HL-60 (cell line): Measurements from ENCODE around the gene RANGRF.

Source experiments
- DNase-seq, 2 experiments: peaks; one replicate each; pipeline ENCODE4 v3.0.0-alpha.2; 2010 to 2020; ENCODE audit warnings: low read depth in 1 of 2, low spot score in 1 of 2
- H3K27ac ChIP-seq: fragments of 250-450 bp; sonication (Bioruptor Pico); replicated peaks from 2 replicates; pipeline ENCODE4 v1.5.1; 2020; ENCODE audit warnings: mild to moderate bottlenecking, moderate library complexity
- H3K27me3 ChIP-seq: fragments of 250-450 bp; sonication (Bioruptor Pico); 2 replicates; pipeline ENCODE4 v1.5.1; 2021; ENCODE audit warnings: mild to moderate bottlenecking, moderate library complexity; ENCODE audit not compliant: insufficient read depth, poor library complexity, severe bottlenecking
- H3K4me3 ChIP-seq: replicated peaks from 2 replicates; pipeline ENCODE4 v1.5.1; 2011; ENCODE audit warnings: mild to moderate bottlenecking, control low read depth, low read length; ENCODE audit not compliant: insufficient read depth
- GABPA ChIP-seq: IDR thresholded peaks from 2 replicates; pipeline ENCODE4 v1.6.1; 2012; ENCODE audit warnings: low read depth
- POLR2AphosphoS5 ChIP-seq: IDR thresholded peaks from 2 replicates; pipeline ENCODE4 v1.6.1; 2012; ENCODE audit warnings: low read depth
- REST ChIP-seq: IDR thresholded peaks from 2 replicates; pipeline ENCODE4 v1.6.1; 2012; ENCODE audit warnings: low read depth; ENCODE audit not compliant: insufficient replicate concordance
- SPI1 ChIP-seq: IDR thresholded peaks from 2 replicates; pipeline ENCODE4 v1.6.1; 2012; ENCODE audit warnings: low read depth, mild to moderate bottlenecking, borderline replicate concordance
- TF ChIP-seq, protein P1 (sequence below): IDR thresholded peaks from one replicate; pipeline ENCODE4 v1.5.1; 2011; ENCODE audit warnings: low read length, control low read depth, inconsistent platforms; ENCODE audit not compliant: insufficient read depth

RANGRF gene

GRCh38 chr17:8320262-8320661, 31.8 kb downstream of the RANGRF start:
- no peak for DNase-seq
- no peak overlapping the region for H3K4me3 ChIP-seq
- TF ChIP-seq REST = no peak

DNA sequence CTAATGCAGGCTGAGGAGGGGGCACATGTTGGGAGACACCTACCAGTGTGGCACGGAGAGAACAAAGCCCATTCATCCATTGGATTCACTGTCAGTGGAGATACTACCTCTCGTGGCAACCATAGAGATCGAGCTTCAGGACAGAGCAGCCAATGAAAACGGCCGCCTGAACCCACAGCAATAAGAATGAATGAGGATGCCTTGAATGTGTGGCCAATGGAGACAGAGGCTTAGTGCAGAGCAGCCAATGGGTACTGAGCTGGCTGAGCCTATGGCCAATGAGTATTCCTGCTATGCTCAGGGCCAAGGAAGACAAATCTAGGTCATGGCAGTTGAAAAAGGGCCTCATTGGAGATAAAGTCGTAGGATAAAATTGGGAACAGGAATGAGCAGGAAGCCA, 32.5 kb downstream of the RANGRF start:
- TF ChIP-seq REST (no peak), POLR2AphosphoS5 (no peak), GABPA (no peak), SPI1 (no peak)
- TF ChIP-seq, protein P1, sequence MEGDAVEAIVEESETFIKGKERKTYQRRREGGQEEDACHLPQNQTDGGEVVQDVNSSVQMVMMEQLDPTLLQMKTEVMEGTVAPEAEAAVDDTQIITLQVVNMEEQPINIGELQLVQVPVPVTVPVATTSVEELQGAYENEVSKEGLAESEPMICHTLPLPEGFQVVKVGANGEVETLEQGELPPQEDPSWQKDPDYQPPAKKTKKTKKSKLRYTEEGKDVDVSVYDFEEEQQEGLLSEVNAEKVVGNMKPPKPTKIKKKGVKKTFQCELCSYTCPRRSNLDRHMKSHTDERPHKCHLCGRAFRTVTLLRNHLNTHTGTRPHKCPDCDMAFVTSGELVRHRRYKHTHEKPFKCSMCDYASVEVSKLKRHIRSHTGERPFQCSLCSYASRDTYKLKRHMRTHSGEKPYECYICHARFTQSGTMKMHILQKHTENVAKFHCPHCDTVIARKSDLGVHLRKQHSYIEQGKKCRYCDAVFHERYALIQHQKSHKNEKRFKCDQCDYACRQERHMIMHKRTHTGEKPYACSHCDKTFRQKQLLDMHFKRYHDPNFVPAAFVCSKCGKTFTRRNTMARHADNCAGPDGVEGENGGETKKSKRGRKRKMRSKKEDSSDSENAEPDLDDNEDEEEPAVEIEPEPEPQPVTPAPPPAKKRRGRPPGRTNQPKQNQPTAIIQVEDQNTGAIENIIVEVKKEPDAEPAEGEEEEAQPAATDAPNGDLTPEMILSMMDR = no peak
- no peak for DNase-seq
- H3K4me3 ChIP-seq = no peak overlapping the region
- no peak overlapping the region for H3K27ac ChIP-seq
- no peaks in the 10 kb centered on the region for H3K27me3 ChIP-seq

More at GRCh38 chr17:8320262-8320661, 31.8 kb downstream of the RANGRF start:
- no peaks in the 10 kb centered on the region for H3K27me3 ChIP-seq
- H3K27ac ChIP-seq = no peak overlapping the region

DNA sequence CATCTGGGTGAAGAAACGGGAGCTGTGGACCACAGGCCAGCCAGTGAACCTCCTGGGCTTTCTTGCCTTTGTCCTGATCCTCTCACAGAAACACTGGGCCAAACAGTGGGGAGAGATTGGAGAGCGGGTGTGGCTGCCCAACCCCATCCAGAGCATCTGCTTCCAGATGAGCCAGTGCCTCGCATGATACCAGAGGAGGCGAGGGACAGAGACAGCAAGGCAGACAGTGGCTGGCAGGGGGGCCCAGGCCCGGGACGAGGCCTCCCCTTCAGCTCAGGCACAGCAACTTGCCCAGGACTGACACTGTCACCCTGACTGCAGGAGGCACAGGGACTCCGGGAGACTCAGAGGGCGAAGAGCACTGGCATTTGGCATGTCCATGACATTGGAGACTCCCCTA, 33.6 kb downstream of the RANGRF start:
- Histone ChIP-seq H3K4me3 (no peak overlapping the region), H3K27me3 (no peaks in the 10 kb centered on the region), H3K27ac (no peak overlapping the region)
- TF ChIP-seq POLR2AphosphoS5 (no peak), SPI1 (no peak), GABPA (no peak), REST (no peak)
- TF ChIP-seq, protein P1 = no peak
- no peak for DNase-seq

GRCh38 chr17:8324132-8324531, 35.7 kb downstream of the RANGRF start:
- DNase-seq = no peak
- H3K27ac ChIP-seq = no peak overlapping the region
- TF ChIP-seq SPI1 (no peak), POLR2AphosphoS5 (no peak), GABPA (no peak), REST (no peak)
- TF ChIP-seq, protein P1 = no peak

More at GRCh38 chr17:8324132-8324531, 35.7 kb downstream of the RANGRF start:
- Histone ChIP-seq H3K4me3 (no peak overlapping the region), H3K27me3 (no peaks in the 10 kb centered on the region)
